ENCODE measurements around the gene FOXF2.

Gene FOXF2

GRCh38 chr6:1379017-1379787 lies 10.2 kb upstream of the FOXF2 start:
- no peak for DNase-seq (ENCODE audit: low spot score)

- DNase-seq (ENCODE audit: low spot score) = no peak
These were observed 9.6 kb upstream of the FOXF2 start for GRCh38 chr6:1379788-1380147.

GRCh38 chr6:1380625-1381427 lies 8.6 kb upstream of the FOXF2 start:
- no peak for DNase-seq (ENCODE audit: low spot score)

GRCh38 chr6:1381481-1382330 lies 7.7 kb upstream of the FOXF2 start:
- peak; percentile 57 for DNase-seq (ENCODE audit: low spot score)

- no peak for DNase-seq (ENCODE audit: low spot score)
These were observed 7.0 kb upstream of the FOXF2 start for GRCh38 chr6:1382331-1382882.

GRCh38 chr6:1382883-1383728 lies 6.3 kb upstream of the FOXF2 start:
- DNase-seq (ENCODE audit: low spot score) = no peak

GRCh38 chr6:1383729-1384548 lies 5.4 kb upstream of the FOXF2 start:
- DNase-seq (ENCODE audit: low spot score) = no peak

GRCh38 chr6:1384549-1385128 lies 4.7 kb upstream of the FOXF2 start:
- DNase-seq (ENCODE audit: low spot score) = no peak

- DNase-seq (ENCODE audit: low spot score) = no peak
These were observed 4.0 kb upstream of the FOXF2 start for GRCh38 chr6:1385129-1386037.

GRCh38 chr6:1386038-1386709 lies 3.2 kb upstream of the FOXF2 start:
- DNase-seq (ENCODE audit: low spot score) = no peak

- no peak for DNase-seq (ENCODE audit: low spot score)
These were observed 1.9 kb upstream of the FOXF2 start for GRCh38 chr6:1387538-1387875.

- DNase-seq (ENCODE audit: low spot score) = no peak
These were observed 1.3 kb upstream of the FOXF2 start for GRCh38 chr6:1387876-1388629.

- DNase-seq (ENCODE audit: low spot score) = no peak
These were observed 577 bp upstream of the FOXF2 start for GRCh38 chr6:1388630-1389368.

- peak; percentile 6 for DNase-seq (ENCODE audit: low spot score)
These were observed 963 bp downstream of the FOXF2 start for GRCh38 chr6:1390133-1390945.

GRCh38 chr6:1390946-1391799 lies 1.8 kb downstream of the FOXF2 start:
- DNase-seq (ENCODE audit: low spot score) = no peak

Measured in activated CD4-positive, alpha-beta T cell treated with anti-CD3 and anti-CD28 coated beads, Interleukin-2, Interleukin-4, amounts not matched to agents 100 ng/mL and 50 ng/mL, durations not matched to agents 16 hours and 8 hours (primary cell).